HEK293 (cell line): ENCODE results near the gene VWCE.

Experiments used
- CTCF ChIA-PET: fragments of 350-600 bp; formaldehyde crosslinking; extraction: SDS; loops from one replicate; lab custom pipeline; 2021; ENCODE audit warnings: antibody characterized with exemption; lab: Yijun Ruan, JAX
- POLR2A ChIA-PET: fragments of 300-600 bp; formaldehyde crosslinking; extraction: SDS; loops from one replicate; lab custom pipeline; 2020; ENCODE audit warnings: antibody characterized with exemption, inconsistent platforms; lab: Yijun Ruan, JAX
- H3K27ac ChIP-seq: fragments of 200-500 bp; sonication (Bioruptor generic); 2 replicates; pipeline ENCODE4 v1.5.1; 2014; ENCODE audit warnings: low read depth, low read length, control low read depth, inconsistent platforms; ENCODE audit errors: extremely low read depth
- H3K36me3 ChIP-seq, 2 experiments: fragments of 200-500 bp in 1 of 2; sonication (Bioruptor generic) in 1 of 2; 1 replicate in 1 of 2; 2 replicates in 1 of 2; pipeline ENCODE4 v1.5.1; 2014 to 2017; ENCODE audit warnings: inconsistent platforms in 2 of 2, low read length in 2 of 2; ENCODE audit not compliant: control insufficient read depth in 2 of 2, insufficient read depth in 1 of 2
- H3K4me1 ChIP-seq: fragments of 200-500 bp; sonication (Bioruptor generic); 2 replicates; pipeline ENCODE4 v1.5.1; 2014; ENCODE audit warnings: mild to moderate bottlenecking, low read length, inconsistent platforms; ENCODE audit not compliant: control insufficient read depth, insufficient read depth
- H3K4me3 ChIP-seq: 2 replicates; pipeline ENCODE4 v1.5.1; 2011; ENCODE audit warnings: low read depth, mild to moderate bottlenecking, control low read depth, low read length, moderate library complexity
- H3K9me3 ChIP-seq: fragments of 200-500 bp; sonication (Bioruptor generic); 2 replicates; pipeline ENCODE4 v1.5.1; 2014; ENCODE audit warnings: low read depth, low read length, inconsistent platforms; ENCODE audit not compliant: control insufficient read depth, insufficient read depth
- KLF1 ChIP-seq: fragments of 450-650 bp; formaldehyde crosslinking; IDR thresholded peaks from 2 replicates; pipeline ENCODE4 v1.5.1; 2016; ENCODE audit warnings: missing biosample characterization, missing genetic modification characterization
- PRDM1 ChIP-seq: fragments of 450-650 bp; formaldehyde crosslinking; IDR thresholded peaks from 2 replicates; pipeline ENCODE4; 2016; ENCODE audit warnings: missing biosample characterization, missing genetic modification characterization
- ZBTB21 ChIP-seq: fragments of 450-650 bp; formaldehyde crosslinking; IDR thresholded peaks from 2 replicates; pipeline ENCODE4 v1.5.1; 2017; ENCODE audit warnings: missing biosample characterization, missing genetic modification characterization
- ZIC2 ChIP-seq: fragments of 450-650 bp; formaldehyde crosslinking; IDR thresholded peaks from 2 replicates; pipeline ENCODE4 v1.5.1; 2016; ENCODE audit warnings: missing biosample characterization, missing genetic modification characterization
- ZNF114 ChIP-seq: fragments of 450-650 bp; formaldehyde crosslinking; IDR thresholded peaks from 2 replicates; pipeline ENCODE4 v1.5.0; 2017; ENCODE audit warnings: missing biosample characterization, missing genetic modification characterization
- ZNF121 ChIP-seq: fragments of 450-650 bp; formaldehyde crosslinking; IDR thresholded peaks from 2 replicates; pipeline ENCODE4 v1.5.1; 2016; ENCODE audit warnings: missing biosample characterization, missing genetic modification characterization
- ZNF132 ChIP-seq: fragments of 450-650 bp; formaldehyde crosslinking; IDR thresholded peaks from 2 replicates; pipeline ENCODE4 v1.5.1; 2017; ENCODE audit warnings: missing biosample characterization, missing genetic modification characterization, borderline replicate concordance
- ZNF19 ChIP-seq: fragments of 450-650 bp; formaldehyde crosslinking; IDR thresholded peaks from 2 replicates; pipeline ENCODE4; 2016; ENCODE audit warnings: missing biosample characterization, missing genetic modification characterization, low read depth
- ZNF202 ChIP-seq: fragments of 450-650 bp; formaldehyde crosslinking; IDR thresholded peaks from 2 replicates; pipeline ENCODE4 v1.5.1; 2016; ENCODE audit warnings: missing biosample characterization, missing genetic modification characterization, borderline replicate concordance
- ZNF23 ChIP-seq: fragments of 450-650 bp; formaldehyde crosslinking; IDR thresholded peaks from 2 replicates; pipeline ENCODE4 v1.5.1; 2016; ENCODE audit warnings: missing biosample characterization, missing genetic modification characterization, borderline replicate concordance
- ZNF514 ChIP-seq: fragments of 450-650 bp; formaldehyde crosslinking; IDR thresholded peaks from 2 replicates; pipeline ENCODE4 v1.5.1; 2016; ENCODE audit warnings: missing biosample characterization, missing genetic modification characterization
- ZNF555 ChIP-seq: fragments of 450-650 bp; formaldehyde crosslinking; conservative IDR thresholded peaks from 2 replicates; pipeline ENCODE4 v1.5.1; 2017; ENCODE audit warnings: missing biosample characterization, mild to moderate bottlenecking, missing genetic modification characterization, inconsistent platforms
- ZNF626 ChIP-seq: fragments of 450-650 bp; sonication (Bioruptor Pico); formaldehyde crosslinking; IDR thresholded peaks from 2 replicates; pipeline ENCODE4 v1.5.1; 2018; ENCODE audit warnings: missing biosample characterization, missing genetic modification characterization, inconsistent platforms
- ZNF664 ChIP-seq: fragments of 450-650 bp; formaldehyde crosslinking; IDR thresholded peaks from 2 replicates; pipeline ENCODE4 v1.5.1; 2016; ENCODE audit warnings: missing biosample characterization, missing genetic modification characterization
- ZNF704 ChIP-seq: fragments of 450-650 bp; formaldehyde crosslinking; IDR thresholded peaks from 2 replicates; pipeline ENCODE4 v1.5.1; 2016; ENCODE audit warnings: missing biosample characterization, missing genetic modification characterization
- ZNF830 ChIP-seq: fragments of 450-650 bp; IDR thresholded peaks from 2 replicates; pipeline ENCODE4 v1.5.0; 2018; ENCODE audit warnings: missing biosample characterization, missing genetic modification characterization, low read depth, mild to moderate bottlenecking, moderate library complexity
- TF ChIP-seq, protein P1 (sequence below): fragments of 450-650 bp; formaldehyde crosslinking; IDR thresholded peaks from 2 replicates; pipeline ENCODE4 v1.5.1; 2016; ENCODE audit warnings: missing biosample characterization, missing genetic modification characterization, borderline replicate concordance
- TF ChIP-seq, protein P2 (sequence below): fragments of 450-650 bp; formaldehyde crosslinking; IDR thresholded peaks from 2 replicates; pipeline ENCODE4 v1.5.1; 2016; ENCODE audit warnings: missing biosample characterization, missing genetic modification characterization, low read depth
- TF ChIP-seq, protein P3 (sequence below): fragments of 450-650 bp; formaldehyde crosslinking; IDR thresholded peaks from 2 replicates; pipeline ENCODE4 v1.5.1; 2017; ENCODE audit warnings: missing biosample characterization, missing genetic modification characterization

Gene VWCE

DNA sequence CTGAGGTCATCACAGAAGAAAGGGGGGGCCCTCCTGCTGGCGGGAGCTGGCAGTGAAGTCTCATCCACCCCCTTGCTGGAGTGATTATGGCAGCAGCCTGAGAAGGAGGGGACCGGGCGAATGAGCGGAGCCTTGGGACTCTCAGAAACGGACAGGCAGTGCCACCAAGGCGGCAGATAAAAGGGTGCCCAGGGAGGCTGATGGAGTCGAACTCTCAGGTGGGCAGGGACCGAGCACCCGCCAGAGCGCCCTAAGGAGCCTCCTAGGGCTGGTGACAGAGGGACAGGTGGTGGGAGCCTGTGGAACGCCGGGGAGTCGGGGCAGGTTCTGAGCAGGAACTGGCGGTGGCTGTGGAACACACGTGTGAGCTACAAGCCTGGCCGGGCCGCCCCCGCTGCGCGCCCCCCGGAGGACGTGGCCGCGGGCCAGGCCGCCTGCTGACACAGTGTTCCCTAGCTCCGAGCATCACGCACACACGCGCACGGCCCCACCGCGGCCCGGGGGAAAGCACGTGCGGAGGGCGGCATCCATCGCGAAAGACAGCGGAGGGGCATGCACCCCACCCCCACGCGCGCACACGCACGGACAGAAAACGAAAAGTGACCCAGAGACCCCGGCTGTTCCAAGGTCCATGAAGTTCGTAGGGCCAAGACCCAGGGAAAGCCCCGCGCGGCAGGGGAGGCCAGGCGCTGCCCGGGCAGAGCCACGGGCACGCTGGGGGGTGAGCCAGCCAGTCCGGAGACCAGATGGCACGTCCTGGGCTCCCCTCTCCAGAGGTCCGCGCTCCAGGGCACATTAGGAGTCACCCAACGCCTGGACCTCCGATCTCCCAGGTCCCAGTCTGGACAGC, 1.0 kb downstream of the VWCE start (continued):
- no peak for TF ChIP-seq ZNF704 (tag by site-specific recombination)
- TF ChIP-seq ZNF555 (tag by site-specific recombination), result no peak
- no peak for TF ChIP-seq ZNF23 (tag by site-specific recombination)
- TF ChIP-seq ZNF514, result no peak
- TF ChIP-seq, protein P1, sequence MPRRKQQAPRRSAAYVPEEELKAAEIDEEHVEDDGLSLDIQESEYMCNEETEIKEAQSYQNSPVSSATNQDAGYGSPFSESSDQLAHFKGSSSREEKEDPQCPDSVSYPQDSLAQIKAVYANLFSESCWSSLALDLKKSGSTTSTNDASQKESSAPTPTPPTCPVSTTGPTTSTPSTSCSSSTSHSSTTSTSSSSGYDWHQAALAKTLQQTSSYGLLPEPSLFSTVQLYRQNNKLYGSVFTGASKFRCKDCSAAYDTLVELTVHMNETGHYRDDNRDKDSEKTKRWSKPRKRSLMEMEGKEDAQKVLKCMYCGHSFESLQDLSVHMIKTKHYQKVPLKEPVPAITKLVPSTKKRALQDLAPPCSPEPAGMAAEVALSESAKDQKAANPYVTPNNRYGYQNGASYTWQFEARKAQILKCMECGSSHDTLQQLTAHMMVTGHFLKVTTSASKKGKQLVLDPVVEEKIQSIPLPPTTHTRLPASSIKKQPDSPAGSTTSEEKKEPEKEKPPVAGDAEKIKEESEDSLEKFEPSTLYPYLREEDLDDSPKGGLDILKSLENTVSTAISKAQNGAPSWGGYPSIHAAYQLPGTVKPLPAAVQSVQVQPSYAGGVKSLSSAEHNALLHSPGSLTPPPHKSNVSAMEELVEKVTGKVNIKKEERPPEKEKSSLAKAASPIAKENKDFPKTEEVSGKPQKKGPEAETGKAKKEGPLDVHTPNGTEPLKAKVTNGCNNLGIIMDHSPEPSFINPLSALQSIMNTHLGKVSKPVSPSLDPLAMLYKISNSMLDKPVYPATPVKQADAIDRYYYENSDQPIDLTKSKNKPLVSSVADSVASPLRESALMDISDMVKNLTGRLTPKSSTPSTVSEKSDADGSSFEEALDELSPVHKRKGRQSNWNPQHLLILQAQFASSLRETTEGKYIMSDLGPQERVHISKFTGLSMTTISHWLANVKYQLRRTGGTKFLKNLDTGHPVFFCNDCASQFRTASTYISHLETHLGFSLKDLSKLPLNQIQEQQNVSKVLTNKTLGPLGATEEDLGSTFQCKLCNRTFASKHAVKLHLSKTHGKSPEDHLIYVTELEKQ, result no peak
- no peak; the same call in 1 of the 2 replicates for TF ChIP-seq KLF1 (tag by site-specific recombination)
- TF ChIP-seq ZNF626 (tag by site-specific recombination), result no peak
- TF ChIP-seq, protein P2, sequence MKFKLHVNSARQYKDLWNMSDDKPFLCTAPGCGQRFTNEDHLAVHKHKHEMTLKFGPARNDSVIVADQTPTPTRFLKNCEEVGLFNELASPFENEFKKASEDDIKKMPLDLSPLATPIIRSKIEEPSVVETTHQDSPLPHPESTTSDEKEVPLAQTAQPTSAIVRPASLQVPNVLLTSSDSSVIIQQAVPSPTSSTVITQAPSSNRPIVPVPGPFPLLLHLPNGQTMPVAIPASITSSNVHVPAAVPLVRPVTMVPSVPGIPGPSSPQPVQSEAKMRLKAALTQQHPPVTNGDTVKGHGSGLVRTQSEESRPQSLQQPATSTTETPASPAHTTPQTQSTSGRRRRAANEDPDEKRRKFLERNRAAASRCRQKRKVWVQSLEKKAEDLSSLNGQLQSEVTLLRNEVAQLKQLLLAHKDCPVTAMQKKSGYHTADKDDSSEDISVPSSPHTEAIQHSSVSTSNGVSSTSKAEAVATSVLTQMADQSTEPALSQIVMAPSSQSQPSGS (tag by site-specific recombination), result no peak; the same call in 1 of the 2 replicates
- TF ChIP-seq ZBTB21, result peak; percentile 17; the same call in 1 of the 2 replicates
- TF ChIP-seq ZNF121 (tag by site-specific recombination), result no peak
- TF ChIP-seq ZNF132, result no peak
- TF ChIP-seq ZNF114 (tag by site-specific recombination), result no peak
- no peak for TF ChIP-seq ZNF202
- no peak for TF ChIP-seq ZNF830 (tag by site-specific recombination)
- no peak; the same call in 1 of the 2 replicates for TF ChIP-seq PRDM1

DNA sequence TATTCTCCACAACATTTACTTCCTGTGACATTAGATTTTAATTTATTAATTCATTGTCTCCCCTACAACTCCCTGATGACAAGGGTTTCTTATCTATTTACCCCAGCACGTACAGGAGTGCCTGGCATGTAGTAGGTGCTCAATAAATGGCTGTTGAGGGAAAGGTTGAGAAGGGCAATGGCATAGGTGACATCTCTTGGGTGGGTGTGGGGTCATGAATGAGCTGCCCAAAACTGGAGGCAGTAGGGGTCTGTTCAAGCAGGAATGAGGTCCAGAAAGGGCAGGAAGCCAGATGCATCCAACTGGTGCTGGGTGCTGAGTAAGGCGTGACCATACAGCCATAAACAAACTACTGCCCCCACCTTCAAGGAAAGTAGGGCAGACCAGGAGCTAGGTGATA, 2.8 kb downstream of the VWCE start:
- CTCF ChIA-PET, result no interaction called here

More for the DNA sequence above, 2.8 kb downstream of the VWCE start:
- TF ChIP-seq, protein P3, sequence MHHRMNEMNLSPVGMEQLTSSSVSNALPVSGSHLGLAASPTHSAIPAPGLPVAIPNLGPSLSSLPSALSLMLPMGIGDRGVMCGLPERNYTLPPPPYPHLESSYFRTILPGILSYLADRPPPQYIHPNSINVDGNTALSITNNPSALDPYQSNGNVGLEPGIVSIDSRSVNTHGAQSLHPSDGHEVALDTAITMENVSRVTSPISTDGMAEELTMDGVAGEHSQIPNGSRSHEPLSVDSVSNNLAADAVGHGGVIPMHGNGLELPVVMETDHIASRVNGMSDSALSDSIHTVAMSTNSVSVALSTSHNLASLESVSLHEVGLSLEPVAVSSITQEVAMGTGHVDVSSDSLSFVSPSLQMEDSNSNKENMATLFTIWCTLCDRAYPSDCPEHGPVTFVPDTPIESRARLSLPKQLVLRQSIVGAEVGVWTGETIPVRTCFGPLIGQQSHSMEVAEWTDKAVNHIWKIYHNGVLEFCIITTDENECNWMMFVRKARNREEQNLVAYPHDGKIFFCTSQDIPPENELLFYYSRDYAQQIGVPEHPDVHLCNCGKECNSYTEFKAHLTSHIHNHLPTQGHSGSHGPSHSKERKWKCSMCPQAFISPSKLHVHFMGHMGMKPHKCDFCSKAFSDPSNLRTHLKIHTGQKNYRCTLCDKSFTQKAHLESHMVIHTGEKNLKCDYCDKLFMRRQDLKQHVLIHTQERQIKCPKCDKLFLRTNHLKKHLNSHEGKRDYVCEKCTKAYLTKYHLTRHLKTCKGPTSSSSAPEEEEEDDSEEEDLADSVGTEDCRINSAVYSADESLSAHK (tag by site-specific recombination), result no peak
- TF ChIP-seq ZIC2, result no peak
- no peak for TF ChIP-seq ZNF19
- TF ChIP-seq ZNF664 (tag by site-specific recombination), result peak; percentile 87
- no peak overlapping the region for H3K27ac ChIP-seq
- no peaks in the 10 kb centered on the region for H3K4me1 ChIP-seq
- no peak overlapping the region for H3K4me3 ChIP-seq
- POLR2A ChIA-PET, result interaction anchor here (0.7 kb wide), 2 partner anchors 9 to 109 kb away, joined by 3 to 6 read pairs; no protein-coding TSS in a partner anchor
- peaks cover 0 to 8% of the 10 kb centered on the region in 2 experiments; a peak in 1 of 3 replicates for H3K36me3 ChIP-seq
- no peaks in the 10 kb centered on the region for H3K9me3 ChIP-seq
